Progenitor cell of endocrine pancreas (in vitro differentiated cells): Measurements from ENCODE around the gene LCN9. TPM values are rescaled to one million over a fixed set of nuclear protein-coding genes. Genes with fewer than 3 reads are reported as not detected.
"Not testable (repeated sequence)": the region's sequence is repeated elsewhere in the genome, so short reads cannot be mapped to it uniquely, and the experiment has no call there.

ENCODE experiments used
- DNase-seq: peaks from one replicate; pipeline ENCODE4 v3.0.0; 2021; ENCODE audit warnings: low spot score; ENCODE audit not compliant: unreplicated experiment
- H3K27ac Mint-ChIP-seq: 2 replicates; pipeline ENCODE4 v1.8.0; 2021; ENCODE audit warnings: mild to moderate bottlenecking, moderate library complexity, mixed read lengths
- H3K27me3 Mint-ChIP-seq: 2 replicates; pipeline ENCODE4 v1.8.0; 2021; ENCODE audit warnings: mixed read lengths
- H3K36me3 Mint-ChIP-seq: 2 replicates; pipeline ENCODE4 v1.8.0; 2022; ENCODE audit warnings: mixed read lengths; ENCODE audit not compliant: insufficient read depth
- H3K4me1 Mint-ChIP-seq: 2 replicates; pipeline ENCODE4 v1.8.0; 2021; ENCODE audit warnings: low read depth, mixed read lengths
- H3K4me3 Mint-ChIP-seq: 2 replicates; pipeline ENCODE4 v1.8.0; 2021; ENCODE audit warnings: low read depth, mild to moderate bottlenecking, moderate library complexity, mixed read lengths
- H3K9me3 Mint-ChIP-seq: 2 replicates; pipeline ENCODE4 v1.8.0; 2021; ENCODE audit warnings: low read depth, mixed read lengths
- total RNA-seq: library from RNA; stranded (reverse); gene quantifications from 2 replicates; pipeline ENCODE4 v1.2.1, GENCODE V29; 2021
- TF ChIP-seq, protein P1 (sequence below): fragments of 200-600 bp; sonication (generic); IDR thresholded peaks from one replicate; pipeline ENCODE4 v1.5.0; 2021; ENCODE audit warnings: antibody characterized with exemption, mild to moderate bottlenecking; ENCODE audit not compliant: unreplicated experiment

Gene LCN9
- total RNA-seq, 1 donor from 2014 or later: 0.57 TPM

- Mint-ChIP-seq H3K9me3 (no peaks in the 10 kb centered on the region), H3K4me1 (no peaks in the 10 kb centered on the region), H3K4me3 (no peak overlapping the region), H3K27ac (no peak overlapping the region), H3K36me3 (no peaks in the 10 kb centered on the region), H3K27me3 (peaks cover 8% of the 10 kb centered on the region)
- no peak for DNase-seq
- TF ChIP-seq, protein P1, sequence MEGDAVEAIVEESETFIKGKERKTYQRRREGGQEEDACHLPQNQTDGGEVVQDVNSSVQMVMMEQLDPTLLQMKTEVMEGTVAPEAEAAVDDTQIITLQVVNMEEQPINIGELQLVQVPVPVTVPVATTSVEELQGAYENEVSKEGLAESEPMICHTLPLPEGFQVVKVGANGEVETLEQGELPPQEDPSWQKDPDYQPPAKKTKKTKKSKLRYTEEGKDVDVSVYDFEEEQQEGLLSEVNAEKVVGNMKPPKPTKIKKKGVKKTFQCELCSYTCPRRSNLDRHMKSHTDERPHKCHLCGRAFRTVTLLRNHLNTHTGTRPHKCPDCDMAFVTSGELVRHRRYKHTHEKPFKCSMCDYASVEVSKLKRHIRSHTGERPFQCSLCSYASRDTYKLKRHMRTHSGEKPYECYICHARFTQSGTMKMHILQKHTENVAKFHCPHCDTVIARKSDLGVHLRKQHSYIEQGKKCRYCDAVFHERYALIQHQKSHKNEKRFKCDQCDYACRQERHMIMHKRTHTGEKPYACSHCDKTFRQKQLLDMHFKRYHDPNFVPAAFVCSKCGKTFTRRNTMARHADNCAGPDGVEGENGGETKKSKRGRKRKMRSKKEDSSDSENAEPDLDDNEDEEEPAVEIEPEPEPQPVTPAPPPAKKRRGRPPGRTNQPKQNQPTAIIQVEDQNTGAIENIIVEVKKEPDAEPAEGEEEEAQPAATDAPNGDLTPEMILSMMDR: no peak
Observed at GRCh38 chr9:135620558-135620957, 42.6 kb upstream of the LCN9 start.

- H3K9me3 Mint-ChIP-seq: peaks cover 9% of the 10 kb centered on the region
- H3K27ac Mint-ChIP-seq: no peak overlapping the region
- TF ChIP-seq, protein P1: no peak
- no peak overlapping the region for H3K4me3 Mint-ChIP-seq
- no peak for DNase-seq
- peaks cover 1% of the 10 kb centered on the region for H3K36me3 Mint-ChIP-seq
- H3K27me3 Mint-ChIP-seq: peaks cover 12% of the 10 kb centered on the region
- no peaks in the 10 kb centered on the region for H3K4me1 Mint-ChIP-seq
Observed at GRCh38 chr9:135622415-135623020, 40.6 kb upstream of the LCN9 start.

- Mint-ChIP-seq H3K36me3 (peaks cover 1% of the 10 kb centered on the region), H3K4me1 (no peaks in the 10 kb centered on the region), H3K4me3 (no peak overlapping the region), H3K27me3 (peaks cover 12% of the 10 kb centered on the region), H3K27ac (no peak overlapping the region), H3K9me3 (peaks cover 16% of the 10 kb centered on the region)
- TF ChIP-seq, protein P1: no peak
- DNase-seq: no peak
Observed at GRCh38 chr9:135624282-135624681, 38.8 kb upstream of the LCN9 start.

DNA sequence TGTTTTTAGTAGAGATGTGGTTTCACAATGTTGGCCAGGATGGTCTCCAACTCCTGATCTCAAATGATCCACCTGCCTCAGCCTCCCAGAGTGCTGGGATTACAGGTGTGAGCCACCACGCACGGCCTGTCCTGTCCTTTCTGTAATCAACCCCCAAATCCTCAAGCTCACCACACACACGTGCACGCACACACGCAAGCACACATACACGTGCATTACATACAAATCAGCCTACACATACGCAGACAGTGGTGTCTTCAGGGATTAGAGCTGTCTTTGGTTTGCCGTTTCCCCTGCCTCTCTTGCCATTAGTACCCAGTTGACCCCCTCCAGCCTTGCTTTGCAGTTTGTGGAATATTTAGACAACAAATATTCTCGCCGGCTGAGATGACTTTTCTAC, 30.3 kb upstream of the LCN9 start:
- no peaks in the 10 kb centered on the region for H3K36me3 Mint-ChIP-seq
- TF ChIP-seq, protein P1: no peak
- no peaks in the 10 kb centered on the region for H3K4me1 Mint-ChIP-seq
- peaks cover 18% of the 10 kb centered on the region for H3K27me3 Mint-ChIP-seq
- no peak overlapping the region for H3K27ac Mint-ChIP-seq
- no peak overlapping the region for H3K4me3 Mint-ChIP-seq
- H3K9me3 Mint-ChIP-seq: peaks cover 10% of the 10 kb centered on the region
- no peak for DNase-seq

DNA sequence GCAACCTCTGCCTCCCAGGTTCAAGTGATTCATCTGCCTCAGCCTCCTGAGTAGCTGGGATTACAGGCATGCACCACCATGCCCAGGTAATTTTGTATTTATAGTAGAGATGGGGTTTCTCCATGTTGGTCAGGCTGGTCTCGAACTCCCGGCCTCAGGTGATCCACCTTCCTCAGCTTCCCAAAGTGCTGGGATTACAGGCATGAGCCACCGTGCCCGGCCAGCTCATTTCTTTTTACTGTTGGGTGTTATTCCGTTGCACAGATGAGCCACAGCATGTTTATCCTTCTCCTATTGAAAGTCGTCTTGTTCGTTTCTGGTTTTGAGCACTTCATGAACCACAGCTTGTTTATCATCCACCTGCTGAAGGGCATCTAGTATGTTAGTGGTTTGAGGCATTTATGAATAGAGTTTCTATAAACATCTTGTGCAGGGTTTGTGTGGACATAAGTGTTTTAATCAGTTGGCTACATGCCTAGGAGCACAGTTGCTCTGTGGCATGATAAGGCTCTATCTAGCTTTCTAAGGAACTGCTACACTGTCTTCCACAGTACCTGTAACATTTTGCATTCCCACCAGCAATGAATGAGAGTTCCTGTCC, 26.1 kb upstream of the LCN9 start:
- not testable (repeated sequence) for H3K9me3 Mint-ChIP-seq, DNase-seq, H3K4me1 Mint-ChIP-seq, H3K4me3 Mint-ChIP-seq, H3K36me3 Mint-ChIP-seq, H3K27ac Mint-ChIP-seq
- H3K27me3 Mint-ChIP-seq: peaks cover 16% of the 10 kb centered on the region

DNA sequence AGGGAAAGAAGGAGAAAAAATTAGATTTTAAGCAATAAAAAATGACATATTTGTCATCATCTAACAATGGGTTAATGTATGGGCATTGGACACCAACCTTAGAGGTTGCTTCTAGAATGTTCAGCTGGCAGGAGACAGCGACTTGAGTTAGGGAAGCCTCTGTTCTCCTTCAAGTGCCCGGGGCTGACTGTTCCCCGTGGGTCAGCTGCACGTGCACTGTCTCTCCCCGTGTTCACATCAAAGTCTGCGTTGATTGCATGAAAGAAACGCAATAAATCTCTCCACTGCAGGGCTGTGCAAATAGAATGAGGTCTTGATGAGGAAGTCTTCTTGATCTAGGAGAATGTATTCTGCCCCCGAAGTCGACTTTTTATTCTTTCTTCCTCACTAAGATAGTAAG, 23.9 kb upstream of the LCN9 start, which contains the start of gene GLT6D1:
Gene GLT6D1 (minus strand): TSS at position 345 of the 400 bp plus-strand sequence. CDS start 353 bp downstream, outside the sequence.
- Mint-ChIP-seq H3K36me3 (no peaks in the 10 kb centered on the region), H3K4me1 (no peaks in the 10 kb centered on the region), H3K4me3 (no peak within 1 kb of the TSS), H3K27ac (no peak within 1 kb of the TSS), H3K27me3 (peaks cover 19% of the 10 kb centered on the region), H3K9me3 (peaks cover 16% of the 10 kb centered on the region)
- DNase-seq: no peak
- TF ChIP-seq, protein P1: no peak
